Mesothelial cell of epicardium (in vitro differentiated cells): ENCODE measurements around the gene TEF. TPM values are rescaled to one million over a fixed set of nuclear protein-coding genes. Genes with fewer than 3 reads are reported as not detected.

Experiments
- DNase-seq, 2 experiments: peaks; one replicate each; pipeline ENCODE4 v3.0.0; 2021; ENCODE audit warnings: low spot score in 2 of 2; ENCODE audit not compliant: unreplicated experiment in 2 of 2
- H3K27ac Mint-ChIP-seq: 2 replicates; pipeline ENCODE4 v1.8.0; 2021; ENCODE audit warnings: mixed read lengths
- H3K27me3 Mint-ChIP-seq: 2 replicates; pipeline ENCODE4 v1.8.0; 2021; ENCODE audit warnings: low read depth, mixed read lengths
- H3K36me3 Mint-ChIP-seq: 2 replicates; pipeline ENCODE4 v1.8.0; 2021; ENCODE audit warnings: mixed read lengths
- H3K4me1 Mint-ChIP-seq: 2 replicates; pipeline ENCODE4 v1.8.0; 2021; ENCODE audit warnings: mixed read lengths
- H3K4me3 Mint-ChIP-seq: 2 replicates; pipeline ENCODE4 v1.8.0; 2021; ENCODE audit warnings: mild to moderate bottlenecking, moderate library complexity, mixed read lengths
- H3K9me3 Mint-ChIP-seq: 2 replicates; pipeline ENCODE4 v1.8.0; 2021; ENCODE audit warnings: mixed read lengths
- CTCF ChIP-seq: fragments of 200-600 bp; sonication (generic); IDR thresholded peaks from one replicate; pipeline ENCODE4 v1.5.0; 2021; ENCODE audit warnings: antibody characterized with exemption; ENCODE audit not compliant: unreplicated experiment
- total RNA-seq: library from RNA; stranded (reverse); gene quantifications from 3 replicates; pipeline ENCODE4 v1.2.1, GENCODE V29; 2021

TEF gene
- total RNA-seq, 1 donor from 2014 or later = 10.5 TPM

GRCh38 chr22:41343717-41344116, 38.0 kb upstream of the TEF start:
- H3K4me3 Mint-ChIP-seq = no peak overlapping the region
- no peak overlapping the region for H3K27ac Mint-ChIP-seq
- no peak for TF ChIP-seq CTCF
- H3K4me1 Mint-ChIP-seq = no peaks in the 10 kb centered on the region
- H3K9me3 Mint-ChIP-seq = no peaks in the 10 kb centered on the region
- peaks cover 15% of the 10 kb centered on the region for H3K36me3 Mint-ChIP-seq
- no peak for DNase-seq
- no peaks in the 10 kb centered on the region for H3K27me3 Mint-ChIP-seq

- H3K36me3 Mint-ChIP-seq = peaks cover 15% of the 10 kb centered on the region
- no peak overlapping the region for H3K27ac Mint-ChIP-seq
- no peaks in the 10 kb centered on the region for H3K4me1 Mint-ChIP-seq
- H3K27me3 Mint-ChIP-seq = no peaks in the 10 kb centered on the region
- H3K4me3 Mint-ChIP-seq = no peak overlapping the region
- no peak for DNase-seq
- no peak for TF ChIP-seq CTCF
- H3K9me3 Mint-ChIP-seq = no peaks in the 10 kb centered on the region
These were observed 37.5 kb upstream of the TEF start for GRCh38 chr22:41344189-41344788.

- Mint-ChIP-seq H3K27me3 (no peaks in the 10 kb centered on the region), H3K9me3 (no peaks in the 10 kb centered on the region), H3K4me3 (no peak overlapping the region), H3K27ac (no peak overlapping the region), H3K4me1 (no peaks in the 10 kb centered on the region), H3K36me3 (peaks cover 21% of the 10 kb centered on the region)
- TF ChIP-seq CTCF = no peak
- DNase-seq = no peak
These were observed 35.9 kb upstream of the TEF start for GRCh38 chr22:41345807-41346335.

GRCh38 chr22:41347066-41347859, 34.5 kb upstream of the TEF start:
- Mint-ChIP-seq H3K9me3 (no peaks in the 10 kb centered on the region), H3K27me3 (no peaks in the 10 kb centered on the region), H3K27ac (no peak overlapping the region), H3K4me3 (no peak overlapping the region), H3K4me1 (no peaks in the 10 kb centered on the region), H3K36me3 (peaks cover 27% of the 10 kb centered on the region)
- DNase-seq = no peak
- TF ChIP-seq CTCF = no peak

- no peaks in the 10 kb centered on the region for H3K9me3 Mint-ChIP-seq
- no peak for DNase-seq
- TF ChIP-seq CTCF = no peak
- H3K27me3 Mint-ChIP-seq = no peaks in the 10 kb centered on the region
- no peaks in the 10 kb centered on the region for H3K4me1 Mint-ChIP-seq
- H3K4me3 Mint-ChIP-seq = no peak overlapping the region
- H3K27ac Mint-ChIP-seq = no peak overlapping the region
- H3K36me3 Mint-ChIP-seq = peaks cover 31% of the 10 kb centered on the region
These were observed 32.7 kb upstream of the TEF start for GRCh38 chr22:41348964-41349484.
